HG03457 (cell line): ENCODE measurements around the gene CTIF.
A peak's percentile ranks its signal among the peaks of the same experiment; 100 is the strongest.
"Not testable (repeated sequence)": the region's sequence is repeated elsewhere in the genome, so short reads cannot be mapped to it uniquely, and the experiment has no call there.

Experiments
- ATAC-seq: cut with Tn5 transposase; IDR thresholded peaks from one replicate; pipeline ENCODE4 v1.9.1; 2021; ENCODE audit warnings: moderate number of reproducible peaks; ENCODE audit not compliant: unreplicated experiment

The CTIF gene

DNA sequence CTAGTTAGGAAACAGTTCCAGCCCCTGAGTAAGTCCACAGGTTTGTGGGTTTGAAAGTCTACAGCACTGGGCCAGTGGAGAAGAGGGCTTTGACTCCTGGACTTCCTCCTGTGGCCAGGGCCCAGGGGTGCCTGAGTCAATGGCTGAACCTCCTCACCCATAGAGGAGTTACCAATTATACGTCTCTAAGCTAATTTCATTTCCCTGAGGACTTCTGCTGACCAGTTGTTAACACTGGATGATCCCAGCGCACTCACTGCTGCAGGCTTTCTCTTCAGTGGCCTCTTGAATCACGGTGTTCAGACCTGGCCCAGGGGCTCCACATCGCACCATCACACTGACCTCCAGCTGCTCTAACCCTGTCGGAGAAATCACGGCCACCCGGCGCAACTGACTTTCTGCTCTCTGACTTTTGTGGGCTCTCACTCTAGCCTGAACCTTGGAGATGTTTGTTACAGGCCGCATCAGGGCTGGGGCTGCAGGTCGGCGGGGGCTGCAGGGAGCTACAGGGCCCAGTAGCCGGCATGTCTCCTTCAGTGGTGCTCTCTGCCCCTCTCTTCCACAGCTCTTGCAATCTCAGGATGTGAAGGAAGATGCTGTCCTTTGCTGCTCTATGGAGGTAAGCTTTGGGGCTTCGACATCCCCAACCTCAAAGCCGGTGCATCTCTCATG, 318.3 kb downstream of the CTIF start:
- no peak for ATAC-seq

DNA sequence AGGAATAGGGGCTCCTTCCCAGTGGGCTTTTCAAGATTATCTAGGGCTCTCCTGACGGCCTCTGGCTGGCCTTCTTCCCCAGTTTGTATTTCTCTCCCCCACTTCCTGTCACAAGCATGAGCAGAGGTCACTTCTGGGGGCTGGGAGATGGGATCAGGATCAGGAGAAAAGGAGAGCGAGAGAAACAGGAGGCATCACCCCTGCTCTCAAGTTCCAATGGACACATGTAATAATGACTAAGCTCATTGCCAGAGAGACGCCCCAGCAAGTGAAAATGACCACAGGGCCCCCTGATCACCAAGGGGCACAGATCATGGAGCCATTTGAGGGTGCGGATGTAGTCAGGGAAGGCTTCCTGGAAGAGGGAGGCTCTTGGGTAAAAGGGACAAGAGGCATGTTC, 319.8 kb downstream of the CTIF start:
- no peak for ATAC-seq

DNA sequence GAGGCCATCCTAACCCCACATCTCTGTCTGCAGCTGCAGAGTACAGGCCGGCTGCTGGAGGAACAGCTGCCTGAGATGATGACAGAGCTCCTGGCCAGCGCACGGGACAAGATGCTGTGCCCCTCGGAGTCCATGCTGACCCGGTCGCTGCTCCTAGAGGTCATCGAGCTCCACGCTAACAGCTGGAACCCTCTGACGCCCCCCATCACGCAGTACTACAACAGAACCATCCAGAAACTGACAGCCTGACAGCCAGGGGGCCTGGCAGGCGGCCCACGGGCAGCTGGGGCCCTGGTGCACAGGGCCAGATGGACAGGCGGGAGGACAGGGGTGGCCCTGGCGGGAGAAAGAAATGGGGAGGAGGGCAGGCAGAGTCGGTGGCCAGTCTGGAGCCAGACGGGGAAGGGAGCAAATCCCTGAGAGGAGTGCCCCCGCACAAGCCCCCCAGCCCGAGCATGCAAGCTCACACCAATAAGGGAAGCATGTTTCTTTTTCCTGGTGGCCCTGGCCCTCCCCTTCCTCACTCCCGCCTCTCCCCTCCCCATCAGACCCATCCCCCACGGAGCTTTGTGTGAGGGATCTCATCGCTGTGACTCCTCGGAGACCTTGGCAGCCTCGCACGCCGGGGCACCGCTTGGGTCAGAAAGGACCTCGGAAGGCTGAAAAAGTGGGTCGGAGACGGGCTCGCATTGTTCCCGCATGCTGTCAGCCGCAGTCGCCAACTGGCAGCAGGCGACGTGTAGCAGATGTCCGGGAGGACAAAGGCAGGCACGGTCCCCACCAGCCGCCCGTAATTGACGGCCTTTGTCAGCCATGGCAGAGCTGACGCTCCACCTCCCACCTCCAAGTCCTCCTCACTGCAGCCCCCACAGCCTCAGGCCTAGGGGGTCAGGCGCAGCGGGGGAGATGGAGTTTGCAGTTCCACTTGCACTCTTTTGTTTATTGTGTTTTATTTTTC, 320.8 kb downstream of the CTIF start:
- ATAC-seq: no peak

DNA sequence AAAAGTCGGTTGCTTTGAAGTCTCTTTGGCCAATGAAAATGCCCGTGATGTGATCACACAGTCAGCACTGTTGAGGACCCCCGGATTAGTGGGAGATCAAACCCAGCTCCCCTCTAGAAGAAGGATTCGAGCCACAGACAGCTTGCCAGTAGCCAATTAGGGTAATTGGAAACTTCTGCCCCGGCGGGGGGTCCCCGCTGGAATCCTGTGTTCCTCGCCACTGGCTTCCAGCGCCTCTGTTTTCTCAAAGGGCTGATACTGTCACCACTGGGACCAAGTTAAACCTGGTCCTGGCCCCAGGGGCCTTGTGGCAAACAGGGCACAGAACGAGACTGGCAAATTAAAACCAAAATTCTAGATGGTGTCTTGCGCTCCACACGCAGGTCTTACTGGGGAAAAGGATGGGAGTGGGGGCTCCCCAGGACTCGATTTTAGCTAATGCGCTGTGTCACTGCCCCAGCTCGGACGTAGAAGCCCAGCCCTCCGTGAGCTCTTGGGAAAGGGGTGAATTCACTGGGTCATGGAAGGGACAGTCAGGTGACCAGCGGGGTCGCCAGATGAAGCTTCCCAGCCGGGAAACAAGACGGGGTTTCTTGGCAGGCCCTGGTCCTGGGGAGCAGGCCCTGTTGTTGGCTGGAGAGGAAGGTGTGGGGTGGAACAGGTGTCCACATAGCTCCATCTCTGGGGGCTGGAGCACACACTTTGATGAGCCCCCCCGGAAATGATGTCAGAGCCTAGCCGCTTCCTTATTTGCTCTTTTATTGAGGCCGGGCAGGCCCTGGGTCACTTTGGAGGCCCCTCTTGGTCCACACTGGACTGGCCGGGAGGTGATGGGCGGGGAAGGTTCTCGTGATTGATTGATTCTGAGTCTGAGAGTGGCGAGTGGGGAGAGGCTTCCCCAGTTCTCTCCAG, 321.7 kb downstream of the CTIF start:
- no peak for ATAC-seq

DNA sequence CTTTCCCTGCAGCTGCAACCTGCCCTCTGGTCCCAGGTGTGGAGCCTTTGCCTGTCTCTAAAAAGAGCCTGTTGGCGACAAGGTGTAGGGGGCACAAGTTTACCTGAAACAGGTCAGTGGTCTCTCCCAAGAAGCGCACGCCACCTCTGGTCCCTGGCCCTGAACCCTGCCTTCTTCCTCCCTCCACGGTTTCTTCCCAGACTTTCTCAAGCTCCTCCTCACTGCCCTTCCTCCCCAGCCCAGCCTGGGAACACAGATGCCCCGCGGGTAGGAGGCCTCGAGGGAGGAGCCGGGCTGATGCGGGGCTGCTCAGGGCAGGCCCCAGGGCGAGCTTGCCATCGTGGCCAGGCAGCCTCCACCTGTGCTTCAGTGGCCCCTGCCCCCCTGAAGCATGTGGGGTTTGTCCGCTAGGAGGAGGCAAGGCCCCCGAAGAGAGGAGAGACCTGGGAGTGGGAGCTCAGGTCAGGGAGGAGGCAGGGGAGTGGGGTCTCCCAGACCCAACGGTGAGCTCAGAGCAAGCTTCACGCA, 322.4 kb downstream of the CTIF start:
- ATAC-seq: no peak

DNA sequence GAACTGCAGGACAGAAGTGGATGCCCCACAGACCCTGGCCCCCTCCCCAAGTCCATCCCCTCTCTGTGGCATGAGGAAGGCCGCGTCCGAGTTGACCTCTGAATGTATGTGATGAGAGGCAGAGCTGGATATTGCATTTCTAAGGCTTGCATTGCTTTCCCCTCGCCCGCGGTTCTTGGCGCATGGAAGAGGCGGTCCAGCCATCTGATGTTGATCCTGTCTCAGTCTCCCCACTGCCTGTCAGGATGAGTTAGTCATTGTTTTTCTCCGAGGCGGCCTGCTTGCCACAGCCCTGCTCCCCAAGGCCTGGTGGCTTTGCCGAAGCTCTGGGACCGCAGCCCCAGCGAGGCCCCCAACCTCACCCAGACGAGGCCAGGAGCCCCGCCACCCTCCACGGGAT, 323.3 kb downstream of the CTIF start:
- ATAC-seq: no peak

DNA sequence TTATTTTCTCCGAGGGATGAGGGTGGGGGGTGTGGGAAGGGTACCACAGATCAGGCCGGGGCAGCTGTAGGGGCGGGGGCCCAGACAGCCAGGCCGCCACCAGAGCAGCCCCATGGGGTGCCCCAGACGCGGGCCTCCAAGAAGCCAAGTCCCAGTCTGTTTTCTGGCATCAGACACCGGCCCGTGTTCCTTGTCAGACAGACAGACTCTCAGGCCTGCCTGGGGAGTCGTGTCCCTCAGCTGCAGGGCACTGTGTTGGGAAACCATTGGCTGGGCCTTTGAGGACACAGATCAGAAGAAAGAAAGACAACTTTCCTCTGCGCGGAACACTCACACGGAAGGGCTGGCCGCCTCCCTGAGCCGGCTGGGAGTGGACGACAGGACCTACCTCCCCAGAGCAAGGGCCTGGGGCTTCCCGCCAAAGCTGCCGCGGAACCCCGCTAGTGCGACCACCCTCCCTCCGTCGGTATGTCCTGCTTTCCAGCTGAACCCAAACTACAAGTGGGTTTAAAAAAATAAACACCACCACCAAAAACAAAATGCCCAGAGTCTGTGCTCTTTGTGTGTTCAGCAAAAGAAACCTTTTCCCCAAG, 323.9 kb downstream of the CTIF start:
- ATAC-seq: no peak

DNA sequence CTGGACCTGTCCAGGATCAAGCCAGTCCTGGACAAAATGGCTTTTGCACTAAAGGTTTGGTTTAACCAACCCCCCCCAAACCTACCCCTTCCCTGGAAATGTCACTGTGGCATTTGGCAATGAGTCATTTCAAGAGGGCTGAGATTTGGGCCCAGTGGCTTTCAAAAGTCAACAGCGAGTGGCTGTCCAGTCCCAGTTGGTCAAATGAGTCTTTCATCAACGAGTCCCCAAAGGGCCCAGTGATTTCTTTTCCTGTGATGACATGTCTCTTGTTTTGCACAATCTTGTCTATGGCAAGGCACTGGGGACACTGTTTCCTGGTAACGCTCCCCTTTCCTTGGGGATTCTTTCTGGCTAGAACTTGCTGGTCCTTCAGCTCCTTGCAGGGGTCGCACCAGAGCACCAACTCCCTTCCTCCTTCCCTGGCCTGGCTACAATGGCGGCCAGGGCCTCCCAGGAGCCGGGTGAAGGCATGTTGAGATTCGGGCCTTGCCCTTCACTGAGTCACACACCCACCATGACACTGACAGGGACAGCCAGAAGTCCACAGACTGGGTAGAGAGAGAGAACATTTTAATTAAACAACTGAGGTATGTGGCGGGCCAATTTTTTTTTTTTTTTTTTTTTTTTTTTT, 324.7 kb downstream of the CTIF start:
- ATAC-seq: no peak

DNA sequence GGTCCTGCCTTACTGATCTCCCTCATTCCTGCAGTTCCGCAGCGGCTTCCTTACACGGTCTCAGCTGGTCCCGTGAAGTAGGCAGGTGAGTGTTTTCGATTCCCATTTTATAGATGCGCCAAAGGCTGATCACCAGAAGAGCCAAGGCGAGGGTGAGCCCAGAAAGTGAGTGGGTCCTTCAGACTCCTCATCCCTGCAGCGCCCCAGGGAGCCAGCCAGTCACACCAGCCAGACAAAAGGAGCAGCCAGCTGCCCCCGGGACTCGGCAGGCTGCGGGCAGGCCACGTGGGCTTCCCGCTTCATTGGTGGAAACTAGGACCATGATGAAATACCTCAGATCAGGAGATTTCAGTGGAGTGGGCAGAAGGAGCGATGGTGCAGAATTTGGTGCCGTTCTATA, 326.0 kb downstream of the CTIF start:
- ATAC-seq: no peak

DNA sequence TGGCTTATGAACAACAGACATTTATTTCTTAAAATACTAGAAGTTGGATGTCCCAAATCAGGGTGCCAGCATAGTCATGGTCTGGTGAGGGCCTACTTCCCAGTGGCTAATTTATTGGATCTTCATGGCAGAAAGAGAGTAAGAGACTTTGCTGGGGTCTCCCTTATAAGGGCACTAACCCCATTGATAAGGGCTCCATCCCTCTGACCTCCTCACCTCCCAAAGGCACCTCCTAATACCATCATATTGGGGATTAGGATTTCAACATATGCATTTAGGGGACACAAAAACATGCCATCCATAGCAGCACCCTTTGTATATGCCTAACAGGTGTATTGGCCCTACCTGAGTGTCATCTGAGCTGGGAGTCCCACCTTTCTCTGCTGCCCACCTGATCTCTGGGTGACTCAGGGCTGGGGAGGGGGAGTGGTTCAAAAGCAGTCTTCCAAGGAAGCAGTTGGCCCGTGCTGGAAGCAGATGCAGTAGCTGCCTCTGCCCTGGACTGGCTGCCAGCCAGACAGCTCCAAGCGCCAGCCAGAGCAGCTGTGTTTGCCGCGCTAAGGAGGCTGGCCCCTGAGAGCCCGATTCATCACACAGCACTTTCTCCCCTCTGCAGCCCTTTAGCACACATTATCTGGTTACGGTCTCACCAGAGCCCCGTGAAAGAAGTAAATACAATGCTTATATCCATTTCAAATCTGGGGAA, 327.4 kb downstream of the CTIF start:
- ATAC-seq: no peak

DNA sequence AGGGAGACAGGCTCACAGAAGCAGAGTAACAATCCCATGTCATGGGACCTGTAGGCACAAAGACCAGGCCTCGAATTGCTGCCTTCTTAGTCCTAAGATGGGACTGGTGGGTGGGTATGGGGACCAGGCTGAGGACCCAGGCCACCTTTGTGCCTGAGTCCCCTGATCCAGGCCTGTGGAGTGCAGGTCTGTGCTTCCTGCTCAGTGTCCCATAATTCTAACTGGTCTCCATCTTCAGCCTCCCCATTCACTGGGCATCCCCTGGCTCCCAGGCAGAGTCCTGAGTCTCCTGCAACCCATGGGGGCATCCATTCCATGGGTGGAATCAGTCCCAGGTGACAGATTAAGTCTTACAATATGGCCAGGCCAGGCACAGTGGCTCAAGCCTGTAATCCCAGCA, 328.0 kb downstream of the CTIF start:
- no peak for ATAC-seq

DNA sequence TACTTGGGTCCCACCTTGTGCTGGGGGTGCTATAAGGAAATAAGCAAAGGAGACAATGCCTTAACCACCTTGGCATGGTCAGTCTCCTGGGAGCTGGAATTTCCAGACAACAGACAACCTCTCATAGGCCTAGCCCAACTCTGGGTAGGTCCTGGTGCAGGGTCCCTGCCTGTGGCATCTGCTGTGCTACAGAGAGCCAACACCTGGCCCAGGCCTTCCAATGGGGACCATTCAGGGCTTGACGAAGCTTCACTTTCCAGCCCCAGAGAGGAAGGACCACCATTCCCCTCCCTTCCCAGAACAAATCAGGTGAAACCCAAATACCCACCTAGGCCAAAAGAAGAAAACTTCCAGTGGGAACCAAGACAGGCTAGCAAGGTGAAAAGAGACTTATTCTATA, 329.1 kb downstream of the CTIF start:
- no peak for ATAC-seq

DNA sequence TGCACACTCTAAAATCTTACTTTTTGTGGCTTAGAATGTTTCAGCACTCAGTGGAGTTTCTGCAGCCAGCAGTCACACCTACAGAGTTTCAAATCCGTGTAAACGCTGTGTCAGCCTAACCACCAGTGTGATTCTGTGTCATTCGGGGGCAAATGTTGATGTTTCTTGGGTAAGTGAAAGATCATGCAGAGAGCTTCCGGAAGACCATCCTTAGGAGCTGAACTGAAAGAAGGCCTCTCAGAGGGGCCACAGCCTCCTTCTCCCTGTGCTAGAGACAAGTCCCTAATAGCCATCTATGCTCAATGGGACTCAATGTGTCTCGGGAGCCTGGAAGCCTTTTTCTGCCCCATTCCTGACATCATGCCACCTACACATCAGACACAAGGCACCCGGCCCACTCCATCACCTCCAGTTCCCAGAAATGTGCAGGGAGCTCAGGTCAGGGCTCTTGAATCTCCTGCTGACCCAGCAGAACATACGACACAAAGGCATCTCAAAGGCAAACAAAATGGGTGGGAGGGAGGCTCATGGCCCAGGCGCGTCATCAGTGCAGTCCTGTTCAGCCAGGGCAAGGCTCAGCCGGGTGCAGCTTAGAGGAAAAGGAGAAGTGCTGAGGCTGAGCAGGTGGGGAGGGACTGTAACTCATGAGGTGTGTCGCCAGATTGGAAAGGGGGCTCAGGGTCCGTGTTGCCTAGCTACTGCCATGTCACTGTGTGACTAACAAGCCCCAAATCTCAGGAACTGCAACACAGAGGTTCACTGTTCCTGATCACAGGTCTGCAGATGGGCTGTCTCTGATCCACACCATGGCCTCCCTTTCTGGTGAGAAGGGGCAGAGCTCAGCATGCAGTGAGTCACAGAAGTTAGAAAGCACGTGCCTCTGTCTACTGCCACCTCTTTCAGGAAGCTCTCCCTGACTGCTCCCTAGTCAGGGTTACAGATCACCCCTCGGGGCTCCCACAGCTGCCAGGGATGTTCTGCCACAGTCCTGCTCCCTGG, 329.9 kb downstream of the CTIF start:
- ATAC-seq: peak; percentile 61

DNA sequence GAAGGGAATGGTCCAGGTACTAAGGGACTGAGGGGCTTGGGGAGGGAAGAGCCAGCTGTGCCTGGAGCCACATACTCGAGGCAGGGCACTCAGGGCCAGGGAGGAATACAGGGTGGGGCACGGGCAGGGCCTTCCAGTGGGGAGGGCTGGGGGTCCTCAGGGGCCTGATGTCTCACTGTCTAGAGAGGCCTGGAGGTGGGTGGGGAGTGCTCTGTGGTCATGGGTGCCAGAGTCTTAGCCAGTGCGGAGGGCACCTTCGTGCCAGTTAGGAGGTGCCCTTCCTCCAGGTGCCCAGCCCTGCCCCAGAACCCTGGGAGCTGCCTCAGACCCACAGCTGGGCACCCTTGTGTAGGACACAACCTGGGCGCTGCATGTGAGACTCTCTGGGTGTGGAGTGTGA, 330.8 kb downstream of the CTIF start:
- ATAC-seq: no peak

DNA sequence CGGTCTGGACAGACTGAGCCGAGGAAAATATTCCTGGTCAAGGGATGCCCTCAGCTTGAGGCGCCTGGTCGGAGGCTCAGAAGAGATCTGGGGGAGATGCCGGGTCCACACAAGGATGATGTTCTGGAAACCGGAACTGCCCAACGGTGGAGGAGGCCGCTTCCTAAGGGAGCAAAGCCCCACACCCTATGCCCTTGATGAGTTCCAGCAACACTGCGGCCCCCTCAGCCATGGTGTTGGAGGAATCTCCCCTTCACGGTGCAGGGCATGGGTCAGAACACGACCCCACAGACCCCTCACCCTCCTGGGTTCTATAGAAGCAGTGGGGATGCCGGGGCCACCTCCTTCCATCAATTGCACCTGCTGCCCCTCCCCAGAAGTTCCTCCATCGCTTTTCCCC, 332.1 kb downstream of the CTIF start:
- not testable (repeated sequence) for ATAC-seq

DNA sequence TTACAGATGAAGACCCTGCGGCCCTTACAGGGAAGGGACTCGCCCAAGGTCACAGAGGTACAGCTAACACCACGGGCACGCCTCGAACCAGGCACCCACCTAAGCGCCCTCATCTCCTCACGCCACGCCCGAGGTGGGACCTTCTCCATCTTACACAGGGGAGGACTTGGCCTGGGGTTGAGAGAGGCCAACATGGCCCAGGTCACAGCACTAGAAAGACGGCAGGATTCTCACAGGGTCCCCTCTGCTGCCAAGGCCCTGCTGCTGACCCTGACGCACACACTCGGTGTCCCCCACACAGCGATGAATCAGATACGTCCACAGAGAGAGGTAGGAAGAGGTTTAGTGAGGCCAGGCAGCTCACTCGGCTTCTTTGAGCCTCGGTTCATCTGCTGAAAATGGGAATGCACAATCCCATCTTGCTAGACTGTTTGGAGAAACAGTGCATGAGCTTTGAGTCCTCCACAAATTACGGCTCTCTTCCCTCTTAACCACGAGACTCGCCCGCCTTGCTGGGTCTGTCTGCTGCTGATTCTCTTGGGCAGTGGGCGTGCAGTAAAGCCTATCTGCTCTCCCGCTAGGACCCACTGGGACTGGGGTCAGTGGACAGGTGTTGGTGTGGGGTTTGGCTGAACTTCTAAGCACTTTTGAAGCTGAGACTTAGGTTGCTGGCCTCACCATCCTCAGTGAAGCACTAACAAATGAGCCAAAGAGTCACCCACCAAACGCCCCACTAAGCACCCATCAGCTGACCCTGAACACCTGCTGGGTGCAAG, 332.7 kb downstream of the CTIF start:
- no peak for ATAC-seq
